H1 (cell line): ENCODE measurements around the gene ZNF18. TPM values are rescaled to one million over a fixed set of nuclear protein-coding genes. Genes with fewer than 3 reads are reported as not detected.

Source experiments
- CBX8 ChIP-seq: fragments of 300-800, 300-1000 bp; sonication (generic); IDR thresholded peaks from 2 replicates; pipeline ENCODE4 v1.7.1; 2016; ENCODE audit warnings: low read depth, low read length, borderline replicate concordance
- CHD1 ChIP-seq: IDR thresholded peaks from 2 replicates; pipeline ENCODE4 v1.6.1; 2012; ENCODE audit warnings: low read depth, low read length, improper control_type of control experiment
- EP300 ChIP-seq, 2 experiments: IDR thresholded peaks; 1 replicate in 1 of 2; 2 replicates in 1 of 2; pipeline ENCODE4 v1.6.1; 2011 to 2012; ENCODE audit warnings: low read depth in 2 of 2, low read length in 2 of 2, mild to moderate bottlenecking in 2 of 2, borderline replicate concordance in 1 of 2, inconsistent platforms in 1 of 2, moderate library complexity in 1 of 2
- GTF2F1 ChIP-seq: IDR thresholded peaks from 2 replicates; pipeline ENCODE4 v1.6.1; 2012; ENCODE audit warnings: low read depth, low read length, improper control_type of control experiment, borderline replicate concordance
- JUND ChIP-seq: IDR thresholded peaks from 2 replicates; pipeline ENCODE4 v1.6.1; 2011; ENCODE audit warnings: mild to moderate bottlenecking, improper control_type of control experiment, low read length
- KDM4A ChIP-seq: IDR thresholded peaks from one replicate; pipeline ENCODE4 v1.7.1; 2012; ENCODE audit warnings: low read depth, mild to moderate bottlenecking, moderate library complexity, low read length, inconsistent platforms; ENCODE audit not compliant: severe bottlenecking
- MAFK ChIP-seq: IDR thresholded peaks from 2 replicates; pipeline ENCODE4 v1.6.1; 2012; ENCODE audit warnings: low read depth, mild to moderate bottlenecking, improper control_type of control experiment, low read length
- PHF8 ChIP-seq: fragments of 200-600 bp; sonication (generic); conservative IDR thresholded peaks from 2 replicates; pipeline ENCODE4 v1.7.1; 2012; ENCODE audit warnings: low read depth, mild to moderate bottlenecking, inconsistent platforms, low read length, moderate library complexity
- TCF12 ChIP-seq: IDR thresholded peaks from 2 replicates; pipeline ENCODE4 v1.6.1; 2011; ENCODE audit warnings: low read depth, mild to moderate bottlenecking, low read length
- TEAD4 ChIP-seq: IDR thresholded peaks from 2 replicates; pipeline ENCODE4 v1.6.1; 2012; ENCODE audit warnings: low read depth, low read length, inconsistent platforms, mixed read lengths
- ZNF274 ChIP-seq: IDR thresholded peaks from 2 replicates; pipeline ENCODE4 v1.7.0; 2012; ENCODE audit warnings: low read length, borderline replicate concordance; ENCODE audit errors: extremely low read depth
- polyA plus RNA-seq, 7 experiments: library from polyadenylated mRNA; depleted of rRNA in 3 of 7; stranded (reverse) in 5 of 7; unstranded in 2 of 7; fragments of >200 nt in 5 of 7; fragments of 200-250 nt in 2 of 7; gene quantifications; 1 replicate in 5 of 7; 2 replicates in 1 of 7; 4 replicates in 1 of 7; pipeline versions ENCODE4 v1.2.1 to v1.2.3, GENCODE V29; 2011 to 2013; ENCODE audit warnings: missing spikeins in 2 of 7, mixed read lengths in 2 of 7
- total RNA-seq: library from RNA; stranded (reverse); fragmentation: NEBNext Ultra II Directional; extraction: Animal tissue kit (Norgen Biotek cat#: 25700); gene quantifications from 2 replicates; pipeline ENCODE4 v1.2.1, GENCODE V29; 2021
- TF ChIP-seq, protein P1 (sequence below): fragments of 300-600 bp; sonication (generic); IDR thresholded peaks from 2 replicates; pipeline ENCODE4 v1.7.1; 2012; ENCODE audit warnings: low read length, moderate library complexity, mild to moderate bottlenecking, inconsistent platforms; ENCODE audit not compliant: insufficient replicate concordance

The ZNF18 gene
- total and polyA plus RNA-seq, 2 of the 8 experiments (the other 6 are each of a cell fraction or from before 2014, with no cell fraction given) = 3.0 to 9.9 TPM

DNA sequence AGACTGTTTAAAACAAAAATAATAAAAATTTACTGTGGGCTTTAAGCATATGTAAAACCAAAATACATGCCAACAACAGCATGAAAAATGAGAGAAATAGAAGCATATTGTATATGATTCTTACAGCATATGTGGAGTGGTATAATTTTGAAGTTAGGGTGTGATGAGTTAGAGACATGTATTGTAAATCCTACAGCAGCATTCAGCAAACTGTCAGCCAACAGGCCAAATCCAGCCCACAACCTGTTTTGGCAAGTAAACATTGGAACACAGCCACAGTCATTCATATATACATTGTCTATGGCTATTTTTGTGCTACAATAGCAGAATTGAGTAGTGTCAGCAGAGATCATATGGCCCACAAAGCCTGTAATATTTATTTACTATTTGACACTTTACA lies 42.3 kb downstream of the ZNF18 start (continued):
- TF ChIP-seq, protein P1, sequence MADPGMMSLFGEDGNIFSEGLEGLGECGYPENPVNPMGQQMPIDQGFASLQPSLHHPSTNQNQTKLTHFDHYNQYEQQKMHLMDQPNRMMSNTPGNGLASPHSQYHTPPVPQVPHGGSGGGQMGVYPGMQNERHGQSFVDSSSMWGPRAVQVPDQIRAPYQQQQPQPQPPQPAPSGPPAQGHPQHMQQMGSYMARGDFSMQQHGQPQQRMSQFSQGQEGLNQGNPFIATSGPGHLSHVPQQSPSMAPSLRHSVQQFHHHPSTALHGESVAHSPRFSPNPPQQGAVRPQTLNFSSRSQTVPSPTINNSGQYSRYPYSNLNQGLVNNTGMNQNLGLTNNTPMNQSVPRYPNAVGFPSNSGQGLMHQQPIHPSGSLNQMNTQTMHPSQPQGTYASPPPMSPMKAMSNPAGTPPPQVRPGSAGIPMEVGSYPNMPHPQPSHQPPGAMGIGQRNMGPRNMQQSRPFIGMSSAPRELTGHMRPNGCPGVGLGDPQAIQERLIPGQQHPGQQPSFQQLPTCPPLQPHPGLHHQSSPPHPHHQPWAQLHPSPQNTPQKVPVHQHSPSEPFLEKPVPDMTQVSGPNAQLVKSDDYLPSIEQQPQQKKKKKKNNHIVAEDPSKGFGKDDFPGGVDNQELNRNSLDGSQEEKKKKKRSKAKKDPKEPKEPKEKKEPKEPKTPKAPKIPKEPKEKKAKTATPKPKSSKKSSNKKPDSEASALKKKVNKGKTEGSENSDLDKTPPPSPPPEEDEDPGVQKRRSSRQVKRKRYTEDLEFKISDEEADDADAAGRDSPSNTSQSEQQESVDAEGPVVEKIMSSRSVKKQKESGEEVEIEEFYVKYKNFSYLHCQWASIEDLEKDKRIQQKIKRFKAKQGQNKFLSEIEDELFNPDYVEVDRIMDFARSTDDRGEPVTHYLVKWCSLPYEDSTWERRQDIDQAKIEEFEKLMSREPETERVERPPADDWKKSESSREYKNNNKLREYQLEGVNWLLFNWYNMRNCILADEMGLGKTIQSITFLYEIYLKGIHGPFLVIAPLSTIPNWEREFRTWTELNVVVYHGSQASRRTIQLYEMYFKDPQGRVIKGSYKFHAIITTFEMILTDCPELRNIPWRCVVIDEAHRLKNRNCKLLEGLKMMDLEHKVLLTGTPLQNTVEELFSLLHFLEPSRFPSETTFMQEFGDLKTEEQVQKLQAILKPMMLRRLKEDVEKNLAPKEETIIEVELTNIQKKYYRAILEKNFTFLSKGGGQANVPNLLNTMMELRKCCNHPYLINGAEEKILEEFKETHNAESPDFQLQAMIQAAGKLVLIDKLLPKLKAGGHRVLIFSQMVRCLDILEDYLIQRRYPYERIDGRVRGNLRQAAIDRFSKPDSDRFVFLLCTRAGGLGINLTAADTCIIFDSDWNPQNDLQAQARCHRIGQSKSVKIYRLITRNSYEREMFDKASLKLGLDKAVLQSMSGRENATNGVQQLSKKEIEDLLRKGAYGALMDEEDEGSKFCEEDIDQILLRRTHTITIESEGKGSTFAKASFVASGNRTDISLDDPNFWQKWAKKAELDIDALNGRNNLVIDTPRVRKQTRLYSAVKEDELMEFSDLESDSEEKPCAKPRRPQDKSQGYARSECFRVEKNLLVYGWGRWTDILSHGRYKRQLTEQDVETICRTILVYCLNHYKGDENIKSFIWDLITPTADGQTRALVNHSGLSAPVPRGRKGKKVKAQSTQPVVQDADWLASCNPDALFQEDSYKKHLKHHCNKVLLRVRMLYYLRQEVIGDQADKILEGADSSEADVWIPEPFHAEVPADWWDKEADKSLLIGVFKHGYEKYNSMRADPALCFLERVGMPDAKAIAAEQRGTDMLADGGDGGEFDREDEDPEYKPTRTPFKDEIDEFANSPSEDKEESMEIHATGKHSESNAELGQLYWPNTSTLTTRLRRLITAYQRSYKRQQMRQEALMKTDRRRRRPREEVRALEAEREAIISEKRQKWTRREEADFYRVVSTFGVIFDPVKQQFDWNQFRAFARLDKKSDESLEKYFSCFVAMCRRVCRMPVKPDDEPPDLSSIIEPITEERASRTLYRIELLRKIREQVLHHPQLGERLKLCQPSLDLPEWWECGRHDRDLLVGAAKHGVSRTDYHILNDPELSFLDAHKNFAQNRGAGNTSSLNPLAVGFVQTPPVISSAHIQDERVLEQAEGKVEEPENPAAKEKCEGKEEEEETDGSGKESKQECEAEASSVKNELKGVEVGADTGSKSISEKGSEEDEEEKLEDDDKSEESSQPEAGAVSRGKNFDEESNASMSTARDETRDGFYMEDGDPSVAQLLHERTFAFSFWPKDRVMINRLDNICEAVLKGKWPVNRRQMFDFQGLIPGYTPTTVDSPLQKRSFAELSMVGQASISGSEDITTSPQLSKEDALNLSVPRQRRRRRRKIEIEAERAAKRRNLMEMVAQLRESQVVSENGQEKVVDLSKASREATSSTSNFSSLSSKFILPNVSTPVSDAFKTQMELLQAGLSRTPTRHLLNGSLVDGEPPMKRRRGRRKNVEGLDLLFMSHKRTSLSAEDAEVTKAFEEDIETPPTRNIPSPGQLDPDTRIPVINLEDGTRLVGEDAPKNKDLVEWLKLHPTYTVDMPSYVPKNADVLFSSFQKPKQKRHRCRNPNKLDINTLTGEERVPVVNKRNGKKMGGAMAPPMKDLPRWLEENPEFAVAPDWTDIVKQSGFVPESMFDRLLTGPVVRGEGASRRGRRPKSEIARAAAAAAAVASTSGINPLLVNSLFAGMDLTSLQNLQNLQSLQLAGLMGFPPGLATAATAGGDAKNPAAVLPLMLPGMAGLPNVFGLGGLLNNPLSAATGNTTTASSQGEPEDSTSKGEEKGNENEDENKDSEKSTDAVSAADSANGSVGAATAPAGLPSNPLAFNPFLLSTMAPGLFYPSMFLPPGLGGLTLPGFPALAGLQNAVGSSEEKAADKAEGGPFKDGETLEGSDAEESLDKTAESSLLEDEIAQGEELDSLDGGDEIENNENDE = no peak
- TF ChIP-seq ZNF274 (no peak), PHF8 (no peak), JUND (no peak), MAFK (no peak), KDM4A (no peak), TCF12 (no peak), GTF2F1 (no peak), CBX8 (no peak), EP300 (IDR thresholded peaks at IDR 0.05; ENCODE audit: borderline replicate concordance in 1 of 2, low read depth in 2 of 2, low read length in 2 of 2) (no peak), CHD1 (no peak), TEAD4 (no peak)
